IgD-negative memory B cell (primary cell): ENCODE data around the gene TP53INP2. TPM values are rescaled to one million over a fixed set of nuclear protein-coding genes. Genes with fewer than 3 reads are reported as not detected.

Experiments
- H3K27ac Mint-ChIP-seq, 3 donors: one replicate each; pipeline ENCODE4 v1.8.0; 2020 to 2022; ENCODE audit warnings: mild to moderate bottlenecking in 3 of 3, mixed read lengths in 3 of 3, moderate library complexity in 1 of 3
- H3K27me3 Mint-ChIP-seq: one replicate; pipeline ENCODE4 v1.8.0; 2021; ENCODE audit warnings: mixed read lengths
- H3K36me3 Mint-ChIP-seq: one replicate; pipeline ENCODE4 v1.8.0; 2020; ENCODE audit warnings: mild to moderate bottlenecking, mixed read lengths
- H3K4me1 Mint-ChIP-seq, 3 donors: one replicate each; pipeline ENCODE4 v1.8.0; 2020 to 2022; ENCODE audit warnings: mixed read lengths in 3 of 3, mild to moderate bottlenecking in 1 of 3
- H3K4me3 Mint-ChIP-seq, 4 donors: one replicate each; pipeline ENCODE4 v1.8.0; 2020 to 2022; ENCODE audit warnings: mild to moderate bottlenecking in 4 of 4, mixed read lengths in 4 of 4, moderate library complexity in 3 of 4
- H3K9me3 Mint-ChIP-seq, 3 donors: one replicate each; pipeline ENCODE4 v1.8.0; 2020 to 2021; ENCODE audit warnings: mixed read lengths in 3 of 3, mild to moderate bottlenecking in 1 of 3
- polyA plus RNA-seq: library from polyadenylated mRNA; unstranded; fragments of 300-500 nt; fragmentation: Illumina TruSeq; gene quantifications from one replicate; pipeline ENCODE4 v1.2.3, GENCODE V29; 2021

Gene TP53INP2
- polyA plus RNA-seq, 1 donor from 2014 or later: 1.3 TPM

DNA sequence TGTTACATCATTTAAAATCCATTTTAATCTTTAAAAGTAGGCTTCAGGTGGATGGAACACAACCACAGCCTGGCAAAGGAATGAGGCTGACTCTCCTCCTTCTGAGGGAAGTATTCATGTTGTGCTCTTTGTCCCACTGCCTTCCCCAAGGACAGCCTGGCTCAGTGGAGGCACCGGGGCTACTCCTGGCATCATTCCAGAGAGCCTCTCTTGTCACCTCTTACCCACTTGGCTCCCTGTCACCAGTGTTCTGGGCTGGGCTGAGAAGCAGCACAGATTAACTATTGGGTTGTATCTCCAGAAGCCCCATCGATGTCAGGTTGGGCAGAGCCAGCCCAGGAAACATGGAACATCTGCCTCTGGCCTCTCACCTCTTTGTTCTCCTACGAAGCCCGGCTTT, 10.7 kb upstream of the TP53INP2 start:
- no peaks in the 10 kb centered on the region for H3K27me3 Mint-ChIP-seq
- H3K9me3 Mint-ChIP-seq: no peaks in the 10 kb centered on the region
- no peaks in the 10 kb centered on the region for H3K36me3 Mint-ChIP-seq
- H3K4me3 Mint-ChIP-seq: peak overlapping the region in 1 of 4 donors; percentile 68
- no peak overlapping the region for H3K27ac Mint-ChIP-seq
- H3K4me1 Mint-ChIP-seq: peaks cover 0 to 2% (median 0%) of the 10 kb centered on the region in 3 donors

DNA sequence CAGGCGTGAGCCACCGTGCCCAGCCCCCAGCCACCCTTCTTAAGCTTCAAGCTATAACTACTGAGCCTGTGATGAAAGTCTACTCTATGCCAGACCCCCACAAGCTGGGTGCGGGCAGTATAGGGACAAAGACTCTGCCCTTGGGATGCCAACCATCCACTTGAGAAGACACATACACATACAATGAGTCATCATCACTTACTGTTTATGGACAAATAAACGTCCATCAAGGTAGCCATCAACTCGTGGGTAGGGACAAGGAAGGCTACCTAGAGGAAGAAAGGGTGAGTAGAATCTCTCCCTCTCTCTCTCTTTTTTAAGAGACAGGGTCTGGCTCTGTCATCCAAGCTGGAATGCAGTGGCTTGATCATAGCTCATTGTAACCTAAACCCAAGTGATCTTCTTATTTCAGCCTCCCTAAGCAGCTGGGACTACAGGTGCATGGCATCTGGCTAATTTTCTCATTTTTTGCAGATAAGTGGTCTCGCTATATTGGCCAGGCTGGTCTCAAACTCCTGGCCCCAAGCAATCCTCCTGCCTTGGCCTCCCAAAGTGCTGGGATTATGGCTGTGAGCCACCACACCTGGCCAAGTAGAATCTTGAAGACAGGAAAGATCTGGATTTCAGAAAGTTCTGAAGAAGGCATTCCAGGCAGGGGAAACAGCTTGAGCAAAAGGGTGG, 2.6 kb upstream of the TP53INP2 start:
- H3K27ac Mint-ChIP-seq: peak overlapping the region in 1 of 3 donors; percentile 98
- no peaks in the 10 kb centered on the region for H3K9me3 Mint-ChIP-seq
- H3K36me3 Mint-ChIP-seq: no peaks in the 10 kb centered on the region
- peaks cover 7% of the 10 kb centered on the region for H3K27me3 Mint-ChIP-seq
- H3K4me1 Mint-ChIP-seq: peaks cover 6 to 19% (median 11%) of the 10 kb centered on the region in 3 donors
- H3K4me3 Mint-ChIP-seq: peak overlapping the region in 2 of 4 donors; percentile 76 to 91

DNA sequence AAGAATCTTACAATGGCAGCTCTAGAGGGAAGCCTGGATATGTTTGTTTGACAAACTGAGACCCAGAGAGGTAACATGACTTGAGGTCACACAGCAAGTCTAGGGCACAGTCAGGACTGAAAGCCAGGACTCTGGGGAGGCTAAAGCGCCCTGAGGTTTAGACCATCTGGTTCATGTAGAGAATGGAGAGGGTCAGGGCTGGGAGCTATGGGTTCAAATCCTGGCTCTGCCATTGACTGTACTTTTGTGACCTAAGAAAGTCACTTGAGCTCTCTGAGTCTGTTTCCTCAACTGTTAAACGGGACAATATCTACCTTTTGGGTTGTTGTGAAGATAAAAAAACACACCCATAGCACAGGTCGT, 1.1 kb upstream of the TP53INP2 start:
- Mint-ChIP-seq H3K27me3 (peaks cover 7% of the 10 kb centered on the region), H3K4me1 (peaks cover 6 to 19% (median 11%) of the 10 kb centered on the region in 3 donors), H3K4me3 (peak overlapping the region; percentile 89 to 95 (median 92)), H3K9me3 (no peaks in the 10 kb centered on the region), H3K27ac (peak overlapping the region; percentile 97 to 98 (median 98)), H3K36me3 (no peaks in the 10 kb centered on the region)

DNA sequence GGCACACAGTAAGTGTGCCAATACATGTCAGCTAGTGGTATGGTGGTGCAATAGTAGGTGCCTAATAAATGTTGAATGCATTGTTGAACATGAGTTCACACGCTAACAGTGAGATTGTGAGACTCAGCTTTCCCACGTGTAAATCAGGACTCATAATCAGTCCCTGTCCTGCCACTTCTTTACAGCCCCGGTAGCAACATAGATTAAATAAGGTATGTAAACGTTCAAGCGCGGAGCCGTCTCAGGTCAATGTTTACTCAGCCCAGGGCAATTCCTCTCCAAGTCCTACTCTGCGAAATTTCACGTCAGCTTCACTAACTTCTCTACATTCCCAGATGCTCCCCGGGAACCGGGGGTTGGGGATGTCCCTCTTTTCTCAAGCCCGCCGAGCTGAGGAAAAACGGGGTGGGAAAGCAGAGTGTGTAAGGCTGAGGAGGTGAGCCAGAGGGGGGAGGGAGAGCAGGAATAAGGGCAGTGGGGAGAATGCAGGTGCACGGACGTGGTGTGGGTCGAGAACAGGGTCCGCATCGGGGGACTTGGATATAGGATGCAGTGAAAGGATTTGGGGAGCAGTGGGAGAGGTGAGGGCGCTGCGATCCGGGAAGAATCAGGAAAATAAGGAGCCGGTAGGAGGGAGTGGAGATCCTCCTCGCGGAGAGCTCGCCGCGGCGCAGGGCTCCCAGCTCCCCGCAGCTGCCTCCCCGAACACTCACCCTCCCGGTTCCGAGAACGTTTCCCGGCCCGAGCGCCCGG, 544 bp upstream of the TP53INP2 start:
- H3K36me3 Mint-ChIP-seq: no peaks in the 10 kb centered on the region
- no peaks in the 10 kb centered on the region for H3K9me3 Mint-ChIP-seq
- peak overlapping the region; percentile 97 to 98 (median 98) for H3K27ac Mint-ChIP-seq
- H3K4me1 Mint-ChIP-seq: peaks cover 10 to 23% (median 15%) of the 10 kb centered on the region in 3 donors
- H3K4me3 Mint-ChIP-seq: peak overlapping the region; percentile 89 to 95 (median 92)
- H3K27me3 Mint-ChIP-seq: peaks cover 7% of the 10 kb centered on the region

DNA sequence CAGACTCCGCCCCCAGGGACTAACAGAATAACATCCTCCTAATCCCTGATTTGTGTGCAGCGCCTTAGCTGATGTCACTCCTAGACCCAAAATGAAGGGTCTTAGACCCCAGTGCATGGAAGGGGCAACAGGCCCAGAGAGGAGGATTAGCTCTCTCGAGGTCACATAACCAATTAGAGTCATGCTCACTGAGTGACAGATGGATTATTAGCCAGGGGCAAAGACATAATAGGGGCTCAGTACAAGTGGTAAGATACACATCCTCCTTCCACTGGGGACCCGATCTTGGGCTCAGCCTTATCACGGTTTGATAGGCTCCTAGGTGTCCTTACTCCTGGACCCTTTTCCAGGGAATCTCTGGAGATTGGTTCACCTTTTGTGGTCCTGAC, 858 bp downstream of the TP53INP2 start:
- H3K4me1 Mint-ChIP-seq: peaks cover 11 to 24% (median 15%) of the 10 kb centered on the region in 3 donors
- peak overlapping the region; percentile 89 to 97 (median 92) for H3K4me3 Mint-ChIP-seq
- H3K36me3 Mint-ChIP-seq: no peaks in the 10 kb centered on the region
- H3K27ac Mint-ChIP-seq: peak overlapping the region; percentile 96 to 98 (median 98)
- no peaks in the 10 kb centered on the region for H3K9me3 Mint-ChIP-seq
- H3K27me3 Mint-ChIP-seq: peaks cover 7% of the 10 kb centered on the region

DNA sequence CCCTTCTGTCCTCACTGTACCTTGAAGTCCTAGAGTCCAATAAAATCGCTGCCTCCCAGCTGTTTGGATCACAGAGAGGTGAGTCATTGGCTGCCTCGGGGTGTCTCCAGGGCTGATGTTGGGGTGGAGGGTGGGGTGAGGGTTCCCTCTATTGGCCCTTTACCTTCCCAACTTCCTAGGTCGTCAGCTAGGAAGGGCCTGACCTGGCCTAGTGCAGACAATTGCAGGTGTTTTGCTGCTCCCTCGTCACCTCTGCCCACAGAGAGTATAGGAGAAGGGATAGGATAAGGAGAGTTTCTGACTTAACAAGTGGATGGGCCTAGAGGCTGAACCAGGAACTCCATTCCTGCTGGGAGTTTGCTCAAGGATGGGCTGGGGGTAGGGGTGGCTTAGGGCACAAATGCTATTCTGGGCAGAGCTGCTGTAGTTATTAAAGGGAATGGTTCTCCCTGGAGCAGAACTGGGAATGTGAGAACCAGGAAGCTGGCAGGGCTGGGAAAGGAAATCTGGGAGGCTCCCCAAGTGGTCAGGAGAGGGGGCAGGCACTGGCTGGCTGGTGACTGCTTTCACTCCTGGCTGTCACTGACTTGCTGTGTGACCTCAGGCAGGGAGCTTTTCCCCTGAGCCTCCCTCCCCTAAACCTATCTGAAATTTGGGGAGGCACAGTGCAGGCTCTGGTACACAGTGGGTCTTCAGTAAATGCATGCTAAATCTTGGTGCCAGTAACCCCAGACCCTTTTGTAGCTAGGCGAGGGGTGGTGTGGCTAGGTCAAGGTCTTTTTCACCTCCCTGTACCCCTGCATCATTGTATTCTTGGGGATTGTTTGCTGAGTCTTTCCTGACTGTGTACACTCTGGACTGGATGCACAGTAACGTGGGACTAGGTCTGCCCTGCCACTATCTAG, 1.5 kb downstream of the TP53INP2 start:
- Mint-ChIP-seq H3K36me3 (no peaks in the 10 kb centered on the region), H3K27me3 (peaks cover 7% of the 10 kb centered on the region), H3K4me1 (peaks cover 13 to 24% (median 20%) of the 10 kb centered on the region in 3 donors), H3K27ac (peak overlapping the region; percentile 96 to 98 (median 98)), H3K9me3 (no peaks in the 10 kb centered on the region), H3K4me3 (peak overlapping the region; percentile 89 to 97 (median 92))

DNA sequence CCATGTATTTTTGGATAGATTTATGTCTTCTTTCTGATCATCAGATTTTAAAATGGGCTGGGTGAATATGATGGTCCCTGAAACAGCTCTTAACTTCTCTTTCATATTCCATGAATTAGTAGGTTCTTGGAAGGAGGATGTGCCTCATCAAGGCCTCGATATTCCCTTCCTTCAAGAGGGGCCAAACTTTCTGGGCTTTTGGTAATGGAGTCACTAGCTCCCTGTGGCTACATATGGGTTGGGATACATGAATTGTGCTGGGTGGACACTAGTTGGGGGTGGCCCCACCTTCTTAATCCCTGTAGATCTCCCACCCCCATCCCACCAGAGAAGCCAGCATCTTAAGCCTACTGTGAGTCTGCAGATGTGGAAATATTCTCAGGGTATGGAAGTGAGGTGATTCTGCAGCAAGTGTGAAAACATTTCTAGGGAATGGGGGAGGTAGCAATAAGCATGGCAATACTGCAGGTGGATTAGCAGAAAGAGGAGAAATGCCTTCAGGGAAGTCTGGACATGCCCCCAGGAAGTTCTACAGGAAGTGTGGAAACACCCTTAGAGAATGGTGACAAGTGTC, 2.2 kb downstream of the TP53INP2 start:
- Mint-ChIP-seq H3K4me3 (peak overlapping the region in 1 of 4 donors; percentile 91), H3K27ac (peak overlapping the region in 2 of 3 donors; percentile 67 to 98), H3K27me3 (peaks cover 7% of the 10 kb centered on the region), H3K36me3 (no peaks in the 10 kb centered on the region), H3K4me1 (peaks cover 13 to 24% (median 20%) of the 10 kb centered on the region in 3 donors), H3K9me3 (no peaks in the 10 kb centered on the region)

DNA sequence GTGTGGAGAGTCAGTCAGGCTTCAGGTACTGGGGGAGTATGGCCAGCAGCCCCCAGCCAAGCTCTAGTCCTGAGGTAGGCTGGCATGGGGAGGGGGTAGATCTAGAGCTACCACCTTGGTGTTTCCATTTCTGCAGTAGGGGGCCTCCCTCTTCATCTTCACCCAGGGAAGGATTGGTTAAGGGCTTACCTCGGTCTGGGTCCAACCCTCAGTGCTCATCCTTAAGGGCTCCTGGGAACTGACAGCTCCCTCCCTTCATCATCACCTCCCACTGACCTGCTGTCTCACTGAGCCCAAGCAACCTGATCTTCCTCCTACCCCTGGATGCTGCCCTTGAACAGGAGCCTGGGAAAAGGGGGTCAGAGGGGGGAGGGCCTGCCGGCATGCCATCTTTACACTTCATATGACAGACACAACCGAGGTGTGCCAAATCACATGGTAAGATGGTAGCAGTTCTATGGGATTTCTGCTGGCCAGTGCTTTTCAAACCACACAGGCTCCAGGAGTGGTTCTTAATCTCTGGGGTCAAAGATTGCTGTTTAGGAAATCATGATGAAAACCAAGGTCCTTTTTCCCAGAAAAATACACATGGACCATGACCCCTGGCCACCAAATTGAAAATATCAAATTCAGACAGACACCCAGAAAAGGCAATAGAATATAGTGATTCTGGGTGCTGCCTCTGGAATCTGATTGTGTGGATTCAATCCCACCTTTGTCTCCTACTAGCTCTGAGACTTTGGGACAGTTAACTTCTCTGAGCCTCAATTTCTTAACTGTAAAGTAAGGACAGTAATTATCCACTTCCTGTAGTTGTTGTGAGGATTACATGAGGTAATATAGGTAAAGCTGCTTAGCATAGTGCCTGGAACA, 3.0 kb downstream of the TP53INP2 start:
- peak overlapping the region in 1 of 4 donors; percentile 91 for H3K4me3 Mint-ChIP-seq
- H3K9me3 Mint-ChIP-seq: no peaks in the 10 kb centered on the region
- H3K27me3 Mint-ChIP-seq: peaks cover 7% of the 10 kb centered on the region
- peaks cover 13 to 24% (median 18%) of the 10 kb centered on the region in 3 donors for H3K4me1 Mint-ChIP-seq
- no peaks in the 10 kb centered on the region for H3K36me3 Mint-ChIP-seq
- H3K27ac Mint-ChIP-seq: peak overlapping the region in 2 of 3 donors; percentile 16 to 98

DNA sequence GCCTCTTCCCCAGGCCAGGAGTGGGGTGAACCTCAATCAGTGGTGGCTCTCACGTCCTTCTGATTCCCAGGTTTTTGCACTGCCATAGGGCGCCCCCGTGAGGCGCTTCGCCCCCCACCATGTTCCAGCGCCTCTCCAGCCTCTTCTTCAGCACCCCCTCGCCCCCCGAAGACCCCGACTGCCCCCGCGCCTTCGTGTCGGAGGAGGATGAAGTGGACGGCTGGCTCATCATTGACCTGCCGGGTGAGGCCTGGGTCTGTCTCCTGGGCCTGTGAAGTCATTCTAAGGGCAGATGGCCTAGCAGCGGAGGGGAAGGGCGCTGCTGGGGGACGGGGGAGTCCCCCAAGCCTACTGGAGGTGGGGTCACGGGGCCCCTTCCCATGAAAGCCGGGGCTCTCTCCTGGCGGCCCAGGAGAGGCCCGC, 4.5 kb downstream of the TP53INP2 start:
- H3K4me1 Mint-ChIP-seq: peaks cover 12 to 18% (median 12%) of the 10 kb centered on the region in 3 donors
- H3K27ac Mint-ChIP-seq: peak overlapping the region; percentile 43 to 97 (median 93)
- H3K27me3 Mint-ChIP-seq: peaks cover 1% of the 10 kb centered on the region
- H3K36me3 Mint-ChIP-seq: peaks cover 2% of the 10 kb centered on the region
- H3K4me3 Mint-ChIP-seq: peak overlapping the region; percentile 86 to 97 (median 94)
- no peaks in the 10 kb centered on the region for H3K9me3 Mint-ChIP-seq

DNA sequence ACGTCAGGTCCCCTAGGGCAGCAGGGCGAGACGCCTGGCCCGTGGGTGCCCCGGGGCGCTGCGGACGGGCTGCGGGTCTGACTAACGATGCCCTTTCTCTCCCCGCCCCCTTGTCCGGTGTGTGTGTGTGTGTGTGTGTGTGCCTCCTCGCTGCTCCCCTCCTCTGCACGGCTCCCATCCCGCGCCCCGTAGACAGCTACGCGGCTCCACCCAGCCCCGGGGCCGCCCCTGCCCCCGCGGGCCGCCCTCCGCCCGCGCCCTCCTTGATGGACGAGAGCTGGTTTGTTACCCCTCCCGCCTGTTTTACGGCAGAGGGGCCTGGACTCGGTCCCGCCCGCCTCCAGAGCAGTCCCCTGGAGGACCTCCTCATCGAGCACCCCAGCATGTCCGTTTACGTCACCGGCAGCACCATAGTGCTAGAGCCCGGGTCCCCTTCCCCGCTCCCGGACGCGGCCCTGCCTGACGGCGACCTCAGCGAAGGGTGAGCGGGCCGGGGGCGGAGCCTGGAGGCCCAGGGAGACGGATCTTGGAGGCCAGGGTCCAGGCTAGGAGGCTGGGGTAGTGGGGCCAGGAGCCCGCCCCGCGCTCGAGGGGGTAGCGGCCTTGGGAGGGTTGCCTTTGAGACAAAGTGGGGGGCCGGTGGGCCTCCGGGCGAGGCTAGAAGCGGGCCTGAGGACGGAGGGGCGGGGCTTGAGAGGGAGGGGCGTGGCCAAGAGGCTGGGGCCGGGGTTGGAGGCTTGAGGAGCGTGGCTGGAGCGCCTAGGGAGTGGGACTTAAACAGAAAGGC, 5.1 kb downstream of the TP53INP2 start:
- no peaks in the 10 kb centered on the region for H3K9me3 Mint-ChIP-seq
- peaks cover 2% of the 10 kb centered on the region for H3K36me3 Mint-ChIP-seq
- H3K4me3 Mint-ChIP-seq: peak overlapping the region; percentile 86 to 97 (median 94)
- H3K27me3 Mint-ChIP-seq: peaks cover 1% of the 10 kb centered on the region
- peaks cover 12 to 17% (median 12%) of the 10 kb centered on the region in 3 donors for H3K4me1 Mint-ChIP-seq
- peak overlapping the region; percentile 93 to 97 (median 95) for H3K27ac Mint-ChIP-seq

DNA sequence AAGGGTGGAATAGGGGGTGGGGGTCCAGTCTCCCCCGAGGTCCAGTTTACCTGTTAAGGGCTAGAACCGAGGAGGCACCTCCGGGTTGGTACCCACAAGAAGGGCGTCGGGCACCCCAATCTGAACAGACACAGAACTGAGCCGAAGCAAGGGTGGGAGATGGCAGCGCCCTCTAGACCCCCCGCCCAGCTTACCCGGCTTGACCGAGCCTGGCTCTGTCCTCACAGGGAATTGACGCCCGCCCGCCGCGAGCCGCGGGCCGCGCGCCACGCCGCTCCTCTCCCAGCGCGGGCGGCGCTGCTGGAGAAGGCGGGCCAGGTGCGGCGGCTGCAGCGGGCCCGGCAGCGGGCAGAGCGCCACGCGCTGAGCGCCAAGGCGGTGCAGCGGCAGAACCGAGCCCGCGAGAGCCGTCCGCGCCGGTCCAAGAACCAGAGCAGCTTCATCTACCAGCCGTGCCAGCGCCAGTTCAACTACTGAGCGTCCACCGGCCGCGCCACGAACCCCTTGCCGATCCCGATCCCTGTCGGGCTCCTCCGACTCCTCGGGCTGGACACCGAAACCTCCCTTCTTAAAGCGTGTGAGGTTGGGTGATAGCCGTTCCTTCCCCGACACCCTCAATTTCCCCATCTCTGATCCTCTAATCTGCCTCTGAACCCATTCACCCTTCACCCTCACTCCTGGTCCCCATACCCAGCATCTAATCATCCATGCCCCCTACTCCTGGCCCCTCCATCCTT, 5.9 kb downstream of the TP53INP2 start:
- peaks cover 2% of the 10 kb centered on the region for H3K36me3 Mint-ChIP-seq
- H3K9me3 Mint-ChIP-seq: no peaks in the 10 kb centered on the region
- peaks cover 1% of the 10 kb centered on the region for H3K27me3 Mint-ChIP-seq
- peak overlapping the region; percentile 93 to 97 (median 95) for H3K27ac Mint-ChIP-seq
- H3K4me3 Mint-ChIP-seq: peak overlapping the region; percentile 86 to 97 (median 94)
- H3K4me1 Mint-ChIP-seq: peaks cover 10 to 12% (median 12%) of the 10 kb centered on the region in 3 donors

DNA sequence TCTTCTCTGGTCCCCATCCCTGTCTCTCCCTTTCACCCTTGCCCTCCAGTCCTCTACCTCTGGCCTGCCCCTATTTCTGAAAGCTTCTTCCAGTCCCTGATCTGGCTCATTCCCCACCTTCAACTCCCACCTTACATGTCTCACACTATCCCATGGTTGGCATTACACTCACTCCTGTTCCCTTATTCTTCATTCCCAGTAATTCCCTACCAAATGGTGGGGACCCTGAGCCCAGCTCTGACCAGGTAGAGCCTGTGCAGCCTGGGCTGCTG, 6.4 kb downstream of the TP53INP2 start:
- H3K4me1 Mint-ChIP-seq: peaks cover 10 to 12% (median 10%) of the 10 kb centered on the region in 3 donors
- H3K36me3 Mint-ChIP-seq: peaks cover 2% of the 10 kb centered on the region
- H3K27ac Mint-ChIP-seq: peak overlapping the region; percentile 78 to 97 (median 95)
- no peaks in the 10 kb centered on the region for H3K9me3 Mint-ChIP-seq
- peaks cover 1% of the 10 kb centered on the region for H3K27me3 Mint-ChIP-seq
- H3K4me3 Mint-ChIP-seq: peak overlapping the region; percentile 81 to 94 (median 90)
